AG09319 (cell line): ENCODE results near the gene FAM120B.

Experiments used
- DNase-seq: peaks from one replicate; pipeline ENCODE4 v3.0.0-alpha.2; 2010; ENCODE audit warnings: low read depth; ENCODE audit errors: extremely low read depth
- TF ChIP-seq, protein P1 (sequence below): IDR thresholded peaks from 2 replicates; pipeline ENCODE4 v1.5.1; 2011; ENCODE audit warnings: low read depth, mild to moderate bottlenecking, inconsistent platforms, low read length, moderate library complexity

The FAM120B gene

DNA sequence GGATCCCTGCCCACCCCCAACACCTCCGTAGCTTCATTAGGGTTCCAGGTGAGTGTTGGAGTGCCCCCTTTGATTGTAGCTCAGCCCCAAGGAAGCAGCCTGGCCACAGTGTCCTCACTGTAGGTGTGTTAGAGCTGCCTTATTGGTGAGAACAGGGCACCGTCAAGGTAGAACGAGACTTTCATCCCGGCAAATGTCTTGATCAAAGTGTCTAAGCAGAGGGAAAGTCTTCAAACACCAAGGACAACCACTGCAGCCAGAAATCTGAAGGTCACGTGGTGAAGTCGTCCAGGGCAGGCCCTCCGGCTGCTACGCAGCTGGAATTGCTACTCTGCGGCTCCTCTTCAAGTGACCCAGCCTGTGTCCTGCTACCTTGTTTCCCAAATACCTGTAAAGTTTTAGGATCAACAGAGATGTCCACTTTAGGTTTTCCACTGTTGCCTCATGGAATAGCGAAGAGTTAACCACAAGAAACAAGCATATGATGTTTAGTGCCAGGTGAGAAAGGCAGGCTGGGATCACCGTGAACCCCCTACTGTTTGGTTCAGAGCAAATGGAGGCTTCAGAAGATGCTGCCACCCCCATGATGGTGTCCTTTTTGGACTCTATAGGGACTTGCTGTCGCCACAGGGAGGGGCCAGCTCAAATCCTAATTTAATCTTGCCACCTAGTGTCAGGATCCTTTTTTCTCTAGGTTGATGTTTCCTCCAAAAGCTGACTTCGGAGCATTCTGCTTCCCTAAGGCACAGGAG, 14.0 kb upstream of the FAM120B start:
- TF ChIP-seq, protein P1, sequence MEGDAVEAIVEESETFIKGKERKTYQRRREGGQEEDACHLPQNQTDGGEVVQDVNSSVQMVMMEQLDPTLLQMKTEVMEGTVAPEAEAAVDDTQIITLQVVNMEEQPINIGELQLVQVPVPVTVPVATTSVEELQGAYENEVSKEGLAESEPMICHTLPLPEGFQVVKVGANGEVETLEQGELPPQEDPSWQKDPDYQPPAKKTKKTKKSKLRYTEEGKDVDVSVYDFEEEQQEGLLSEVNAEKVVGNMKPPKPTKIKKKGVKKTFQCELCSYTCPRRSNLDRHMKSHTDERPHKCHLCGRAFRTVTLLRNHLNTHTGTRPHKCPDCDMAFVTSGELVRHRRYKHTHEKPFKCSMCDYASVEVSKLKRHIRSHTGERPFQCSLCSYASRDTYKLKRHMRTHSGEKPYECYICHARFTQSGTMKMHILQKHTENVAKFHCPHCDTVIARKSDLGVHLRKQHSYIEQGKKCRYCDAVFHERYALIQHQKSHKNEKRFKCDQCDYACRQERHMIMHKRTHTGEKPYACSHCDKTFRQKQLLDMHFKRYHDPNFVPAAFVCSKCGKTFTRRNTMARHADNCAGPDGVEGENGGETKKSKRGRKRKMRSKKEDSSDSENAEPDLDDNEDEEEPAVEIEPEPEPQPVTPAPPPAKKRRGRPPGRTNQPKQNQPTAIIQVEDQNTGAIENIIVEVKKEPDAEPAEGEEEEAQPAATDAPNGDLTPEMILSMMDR: no peak; the same call in none of the 2 replicates
- DNase-seq: no peak

- TF ChIP-seq, protein P1: no peak
- no peak for DNase-seq
Observed at GRCh38 chr6:170293341-170294231, 13.0 kb upstream of the FAM120B start.

- TF ChIP-seq, protein P1: no peak
- no peak for DNase-seq
Observed at GRCh38 chr6:170294298-170294730, 12.2 kb upstream of the FAM120B start.

- no peak for DNase-seq
- TF ChIP-seq, protein P1: no peak
Observed at GRCh38 chr6:170294813-170295509, 11.6 kb upstream of the FAM120B start.

DNA sequence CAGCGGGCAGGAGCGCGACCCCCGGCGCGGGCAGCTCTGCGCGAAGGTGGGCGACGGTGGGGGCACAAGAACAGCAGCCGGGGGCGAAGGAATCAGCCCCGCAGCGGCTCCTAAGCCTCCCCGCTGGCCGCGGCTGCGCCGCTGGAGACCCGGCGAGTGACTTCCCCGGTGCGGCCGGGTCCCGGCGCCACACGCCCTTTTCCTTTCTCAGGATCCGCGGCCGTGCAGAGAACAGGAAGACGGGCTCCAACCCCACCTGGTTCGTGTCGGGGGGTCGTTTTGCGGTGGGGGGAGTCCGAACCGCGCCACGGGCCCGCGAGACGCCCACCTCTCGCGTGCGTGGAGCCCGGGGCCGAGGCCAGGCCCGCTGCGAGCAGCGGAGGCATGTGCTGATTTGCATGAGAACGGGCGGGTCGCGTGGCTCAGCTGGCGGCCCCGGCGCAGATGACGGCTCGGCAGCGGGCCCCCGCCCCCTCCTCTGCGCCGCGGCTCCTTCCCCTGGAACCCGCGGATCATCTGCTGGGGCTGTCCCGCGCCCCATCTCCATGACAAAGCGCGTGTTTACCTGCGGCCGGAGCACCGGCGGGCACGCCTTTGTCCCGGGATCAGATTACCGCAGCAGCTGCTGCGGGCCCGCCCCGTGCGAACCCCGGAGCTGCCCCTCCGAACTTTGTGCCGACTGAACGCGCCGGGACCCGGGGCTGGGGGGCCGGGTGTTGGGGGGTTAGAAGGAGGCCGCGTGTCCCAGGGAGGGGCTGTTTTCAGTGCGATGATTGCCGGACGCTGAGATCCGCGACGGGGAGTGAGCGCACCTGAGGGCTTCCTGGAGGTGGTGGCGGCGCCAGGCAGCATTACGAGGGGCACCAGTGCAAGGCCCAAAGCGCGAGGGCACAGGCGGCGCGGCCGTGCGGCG, 10.8 kb upstream of the FAM120B start:
- no peak for DNase-seq
- TF ChIP-seq, protein P1: no peak

DNA sequence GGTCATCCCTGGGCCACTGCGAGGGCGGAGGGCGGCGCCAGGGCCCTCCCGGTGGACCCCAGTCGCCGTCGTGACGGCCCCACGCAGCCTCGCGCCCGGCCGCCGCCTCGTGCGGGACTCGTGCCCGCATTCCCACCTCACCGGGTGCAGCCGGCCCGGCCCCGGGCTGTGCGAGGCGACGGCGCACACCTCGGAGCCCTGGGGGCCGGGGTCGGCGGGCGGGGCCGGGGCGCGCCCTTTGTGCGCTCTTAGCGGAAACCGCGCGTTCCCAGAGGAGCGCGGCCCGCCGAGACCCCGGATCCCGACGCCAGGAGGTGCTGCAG, 10.2 kb upstream of the FAM120B start:
- no peak for DNase-seq
- TF ChIP-seq, protein P1: no peak
